Astrocyte (in vitro differentiated cells and primary cell): Measurements from ENCODE around the gene KLHDC10. TPM values are rescaled to one million over a fixed set of nuclear protein-coding genes. Genes with fewer than 3 reads are reported as not detected.

ENCODE experiments used
- DNase-seq: peaks from one replicate; pipeline ENCODE4 v3.0.0-alpha.2; 2010; ENCODE audit warnings: low read depth
- FAIRE-seq: peaks from 2 replicates; lab custom pipeline; 2011; peaks lifted over from hg19 to GRCh38; lab: Jason Lieb, UNC
- H2AFZ ChIP-seq: 2 replicates; pipeline ENCODE4 v1.6.0; 2012; ENCODE audit warnings: low read depth, low read length, inconsistent platforms
- H3K27ac ChIP-seq: 2 replicates; pipeline ENCODE4 v1.5.1; 2011; ENCODE audit warnings: low read depth, low read length, inconsistent platforms
- H3K27me3 ChIP-seq: 2 replicates; pipeline ENCODE4 v1.6.0; 2011; ENCODE audit warnings: low read length, inconsistent platforms; ENCODE audit not compliant: insufficient read depth
- H3K36me3 ChIP-seq: 2 replicates; pipeline ENCODE4 v1.5.1; 2011; ENCODE audit warnings: low read length, inconsistent platforms; ENCODE audit not compliant: insufficient read depth
- H3K4me1 ChIP-seq: 2 replicates; pipeline ENCODE4 v1.5.1; 2011; ENCODE audit warnings: low read length, inconsistent platforms; ENCODE audit not compliant: insufficient read depth
- H3K4me2 ChIP-seq: 2 replicates; pipeline ENCODE4 v1.6.0; 2012; ENCODE audit warnings: low read length, inconsistent platforms
- H3K4me3 ChIP-seq: 2 replicates; pipeline ENCODE4 v1.5.1; 2011; ENCODE audit warnings: low read depth, mild to moderate bottlenecking, low read length, inconsistent platforms; ENCODE audit not compliant: insufficient read depth
- H3K79me2 ChIP-seq: 2 replicates; pipeline ENCODE4 v1.6.0; 2012; ENCODE audit warnings: mild to moderate bottlenecking, low read length, inconsistent platforms; ENCODE audit not compliant: insufficient read depth
- H3K9ac ChIP-seq: 2 replicates; pipeline ENCODE4 v1.6.0; 2012; ENCODE audit warnings: mild to moderate bottlenecking, low read length, inconsistent platforms
- H3K9me3 ChIP-seq: 2 replicates; pipeline ENCODE4 v1.5.1; 2012; ENCODE audit warnings: low read depth, mild to moderate bottlenecking, low read length, inconsistent platforms; ENCODE audit not compliant: insufficient read depth
- H4K20me1 ChIP-seq: 2 replicates; pipeline ENCODE4 v1.6.0; 2012; ENCODE audit warnings: low read length, inconsistent platforms; ENCODE audit not compliant: insufficient read depth
- H3K27ac Mint-ChIP-seq: one replicate; pipeline ENCODE4 v1.8.0; 2021; ENCODE audit warnings: mild to moderate bottlenecking, mixed read lengths; ENCODE audit not compliant: unreplicated experiment
- H3K27me3 Mint-ChIP-seq: one replicate; pipeline ENCODE4 v1.8.0; 2021; ENCODE audit warnings: low read depth, mixed read lengths; ENCODE audit not compliant: unreplicated experiment
- H3K36me3 Mint-ChIP-seq: one replicate; pipeline ENCODE4 v1.8.0; 2021; ENCODE audit warnings: low read depth, mixed read lengths; ENCODE audit not compliant: unreplicated experiment
- H3K4me1 Mint-ChIP-seq: one replicate; pipeline ENCODE4 v1.8.0; 2021; ENCODE audit warnings: low read depth, mixed read lengths; ENCODE audit not compliant: unreplicated experiment
- H3K4me3 Mint-ChIP-seq: one replicate; pipeline ENCODE4 v1.8.0; 2021; ENCODE audit warnings: mild to moderate bottlenecking, moderate library complexity, mixed read lengths; ENCODE audit not compliant: unreplicated experiment
- H3K9me3 Mint-ChIP-seq: one replicate; pipeline ENCODE4 v1.8.0; 2021; ENCODE audit warnings: mild to moderate bottlenecking, mixed read lengths; ENCODE audit not compliant: unreplicated experiment
- EZH2 ChIP-seq: IDR thresholded peaks from 2 replicates; pipeline ENCODE4 v1.6.1; 2012; ENCODE audit warnings: mild to moderate bottlenecking, low read length, inconsistent platforms; ENCODE audit not compliant: insufficient read depth
- total RNA-seq: library from RNA; stranded (reverse); gene quantifications from 2 replicates; pipeline ENCODE4 v1.2.1, GENCODE V29; 2021
- TF ChIP-seq, protein P1 (sequence below): IDR thresholded peaks from 2 replicates; pipeline ENCODE4 v1.5.1; 2011; ENCODE audit warnings: low read depth, mild to moderate bottlenecking, inconsistent platforms, low read length, moderate library complexity; ENCODE audit not compliant: insufficient read depth

Gene KLHDC10
- total RNA-seq, 1 donor from 2014 or later, result 33.2 TPM

DNA sequence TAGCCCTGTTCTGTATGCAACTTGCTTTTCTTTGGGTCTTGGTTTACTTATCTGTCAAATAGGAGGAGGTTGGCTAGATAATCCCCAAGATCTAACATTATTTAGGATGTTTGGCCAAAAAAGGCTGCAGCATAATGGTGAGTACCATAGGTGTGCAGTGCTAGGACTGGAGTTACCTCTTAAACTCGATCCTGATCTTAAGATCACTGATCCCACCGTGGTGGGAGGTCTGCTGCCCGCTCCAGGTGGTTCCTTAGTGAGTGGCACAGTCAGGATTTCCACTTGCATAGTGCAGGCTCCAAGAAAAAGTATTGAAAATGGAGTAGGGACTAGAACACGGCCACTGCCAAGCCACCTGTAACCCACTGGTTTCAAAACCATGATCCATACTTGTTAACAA is 66.9 kb downstream of the KLHDC10 start:
- H3K4me2 ChIP-seq, result no peak overlapping the region
- H3K27ac ChIP-seq, result no peak overlapping the region
- Mint-ChIP-seq H3K4me3 (no peak overlapping the region), H3K36me3 (peaks cover 15% of the 10 kb centered on the region), H3K27me3 (no peaks in the 10 kb centered on the region), H3K27ac (no peak overlapping the region), H3K9me3 (no peaks in the 10 kb centered on the region), H3K4me1 (peaks cover 34% of the 10 kb centered on the region)
- TF ChIP-seq, protein P1, sequence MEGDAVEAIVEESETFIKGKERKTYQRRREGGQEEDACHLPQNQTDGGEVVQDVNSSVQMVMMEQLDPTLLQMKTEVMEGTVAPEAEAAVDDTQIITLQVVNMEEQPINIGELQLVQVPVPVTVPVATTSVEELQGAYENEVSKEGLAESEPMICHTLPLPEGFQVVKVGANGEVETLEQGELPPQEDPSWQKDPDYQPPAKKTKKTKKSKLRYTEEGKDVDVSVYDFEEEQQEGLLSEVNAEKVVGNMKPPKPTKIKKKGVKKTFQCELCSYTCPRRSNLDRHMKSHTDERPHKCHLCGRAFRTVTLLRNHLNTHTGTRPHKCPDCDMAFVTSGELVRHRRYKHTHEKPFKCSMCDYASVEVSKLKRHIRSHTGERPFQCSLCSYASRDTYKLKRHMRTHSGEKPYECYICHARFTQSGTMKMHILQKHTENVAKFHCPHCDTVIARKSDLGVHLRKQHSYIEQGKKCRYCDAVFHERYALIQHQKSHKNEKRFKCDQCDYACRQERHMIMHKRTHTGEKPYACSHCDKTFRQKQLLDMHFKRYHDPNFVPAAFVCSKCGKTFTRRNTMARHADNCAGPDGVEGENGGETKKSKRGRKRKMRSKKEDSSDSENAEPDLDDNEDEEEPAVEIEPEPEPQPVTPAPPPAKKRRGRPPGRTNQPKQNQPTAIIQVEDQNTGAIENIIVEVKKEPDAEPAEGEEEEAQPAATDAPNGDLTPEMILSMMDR, result no peak
- no peak for TF ChIP-seq EZH2
- H3K9me3 ChIP-seq, result no peaks in the 10 kb centered on the region
- no peaks in the 10 kb centered on the region for H3K36me3 ChIP-seq
- FAIRE-seq (no peak), DNase-seq (no peak)
- peaks cover 25% of the 10 kb centered on the region for H3K4me1 ChIP-seq
- H4K20me1 ChIP-seq, result no peaks in the 10 kb centered on the region
- no peak overlapping the region for H2AFZ ChIP-seq
- no peaks in the 10 kb centered on the region for H3K27me3 ChIP-seq
- H3K4me3 ChIP-seq, result no peak overlapping the region
- H3K9ac ChIP-seq, result no peak overlapping the region
- H3K79me2 ChIP-seq, result no peaks in the 10 kb centered on the region

DNA sequence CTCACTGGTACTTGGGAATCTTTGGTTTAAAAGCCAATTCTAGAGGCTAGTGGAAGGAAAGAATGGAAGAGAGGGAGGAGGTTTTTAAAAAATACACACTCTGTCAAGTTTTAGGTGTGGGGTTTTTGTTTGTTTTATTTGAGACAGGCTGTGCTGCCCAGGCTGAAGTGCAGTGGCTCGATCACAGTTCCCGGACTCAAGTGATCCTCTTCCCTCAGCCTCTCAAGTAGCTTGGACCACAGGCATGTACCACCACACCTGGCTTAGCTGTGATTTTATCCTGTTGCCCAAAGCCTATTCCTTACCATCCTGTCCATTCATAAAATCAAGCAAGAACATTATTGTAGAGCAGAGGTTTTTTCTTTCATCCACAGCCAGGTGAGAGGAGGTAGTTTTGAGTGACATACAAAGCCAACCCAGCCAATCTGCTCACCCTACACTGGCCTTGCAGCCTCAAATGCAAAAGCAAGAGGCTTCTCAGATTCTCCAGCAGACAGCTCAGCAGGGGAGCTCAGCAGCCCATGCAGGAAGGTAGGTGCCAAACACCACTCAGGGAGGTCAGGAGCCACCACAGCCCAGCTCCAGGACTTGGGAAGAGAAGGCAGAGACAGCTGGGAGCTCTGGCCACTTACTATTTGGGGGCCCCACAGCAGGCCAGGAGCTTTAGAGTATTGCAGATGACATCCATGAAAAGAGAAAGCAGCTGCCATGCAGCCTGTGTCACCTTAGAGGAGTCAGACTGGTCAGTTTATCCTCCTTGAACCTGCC is 69.0 kb downstream of the KLHDC10 start:
- no peaks in the 10 kb centered on the region for H3K9me3 ChIP-seq
- no peaks in the 10 kb centered on the region for H3K79me2 ChIP-seq
- H2AFZ ChIP-seq, result no peak overlapping the region
- H3K4me3 Mint-ChIP-seq, result no peak overlapping the region
- H3K27ac ChIP-seq, result no peak overlapping the region
- peaks cover 15% of the 10 kb centered on the region for H3K36me3 Mint-ChIP-seq
- no peak for TF ChIP-seq EZH2
- TF ChIP-seq, protein P1, result no peak
- H3K27me3 ChIP-seq, result no peaks in the 10 kb centered on the region
- no peaks in the 10 kb centered on the region for H3K36me3 ChIP-seq
- FAIRE-seq (no peak), DNase-seq (no peak)
- peaks cover 39% of the 10 kb centered on the region for H3K4me1 Mint-ChIP-seq
- no peak overlapping the region for H3K9ac ChIP-seq
- H4K20me1 ChIP-seq, result no peaks in the 10 kb centered on the region
- H3K27ac Mint-ChIP-seq, result peak overlapping the region; percentile 38
- H3K27me3 Mint-ChIP-seq, result no peaks in the 10 kb centered on the region
- peaks cover 32% of the 10 kb centered on the region for H3K4me1 ChIP-seq
- no peaks in the 10 kb centered on the region for H3K9me3 Mint-ChIP-seq
- H3K4me2 ChIP-seq, result no peak overlapping the region
- no peak overlapping the region for H3K4me3 ChIP-seq

DNA sequence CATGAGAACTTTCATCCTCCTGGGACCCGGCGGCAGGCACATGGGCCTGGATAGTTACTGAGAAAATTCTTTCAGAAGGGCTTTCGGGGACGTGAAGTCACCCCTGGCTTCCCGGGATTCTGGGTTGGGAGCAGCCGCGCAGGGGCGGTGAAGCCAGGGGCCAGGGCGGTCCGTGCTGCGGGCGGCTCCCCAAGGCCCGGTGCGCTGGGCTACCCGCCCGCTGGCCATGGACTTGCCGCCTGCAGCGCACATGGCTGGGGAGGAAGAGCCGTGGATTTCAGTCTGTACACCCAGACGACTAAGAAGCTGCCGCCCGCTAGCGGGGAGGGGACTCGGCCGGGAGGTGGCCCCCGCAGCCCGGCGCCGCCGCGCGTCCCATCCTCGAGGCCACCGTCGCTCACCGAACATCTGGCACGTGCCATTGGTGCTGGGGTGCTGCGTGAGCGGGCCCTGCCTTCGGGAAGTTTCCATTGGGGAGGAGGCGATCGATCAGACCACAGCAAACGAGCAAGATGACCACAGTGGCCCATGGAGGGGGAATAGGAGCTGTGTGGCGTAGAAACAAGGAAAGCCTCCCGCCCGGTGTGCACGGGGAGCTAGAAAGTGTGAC is 70.3 kb downstream of the KLHDC10 start:
- TF ChIP-seq, protein P1, result no peak
- no peak for TF ChIP-seq EZH2
- DNase-seq (no peak), FAIRE-seq (no peak)
- H3K9me3 ChIP-seq, result no peaks in the 10 kb centered on the region
- H3K27ac ChIP-seq, result peak overlapping the region; percentile 77
- peaks cover 32% of the 10 kb centered on the region for H3K4me1 ChIP-seq
- H3K4me3 ChIP-seq, result no peak overlapping the region
- Mint-ChIP-seq H3K27ac (peak overlapping the region; percentile 41), H3K27me3 (no peaks in the 10 kb centered on the region), H3K4me1 (peaks cover 45% of the 10 kb centered on the region), H3K9me3 (no peaks in the 10 kb centered on the region), H3K4me3 (no peak overlapping the region), H3K36me3 (peaks cover 18% of the 10 kb centered on the region)
- no peaks in the 10 kb centered on the region for H3K36me3 ChIP-seq
- H3K4me2 ChIP-seq, result peak overlapping the region; percentile 84
- H3K9ac ChIP-seq, result peak overlapping the region; percentile 84
- H2AFZ ChIP-seq, result peak overlapping the region; percentile 93
- H3K79me2 ChIP-seq, result no peaks in the 10 kb centered on the region
- no peaks in the 10 kb centered on the region for H4K20me1 ChIP-seq
- H3K27me3 ChIP-seq, result no peaks in the 10 kb centered on the region
